K562 (cell line): ENCODE measurements around the gene PSMG3. TPM values are rescaled to one million over a fixed set of nuclear protein-coding genes. Genes with fewer than 3 reads are reported as not detected.

Experiments
- ARID1B ChIP-seq: fragments of 450-650 bp; IDR thresholded peaks from 2 replicates; pipeline ENCODE4 v1.6.1; 2016; ENCODE audit warnings: antibody characterized with exemption, mild to moderate bottlenecking, inconsistent platforms
- E2F6 ChIP-seq, 2 experiments: IDR thresholded peaks; 2 replicates each; pipeline ENCODE4 v1.6.1; 2011; ENCODE audit warnings: borderline replicate concordance in 1 of 2, control low read depth in 1 of 2, low read depth in 1 of 2, low read length in 1 of 2, mild to moderate bottlenecking in 1 of 2, mixed read lengths in 1 of 2, moderate library complexity in 1 of 2; ENCODE audit not compliant: insufficient read depth in 1 of 2, insufficient read length in 1 of 2, poor library complexity in 1 of 2, severe bottlenecking in 1 of 2; ENCODE audit errors: extremely low read depth in 1 of 2
- ELF1 ChIP-seq: fragments of 200-800 bp; sonication (Bioruptor generic); IDR thresholded peaks from 2 replicates; pipeline ENCODE4 v1.6.1; 2016; ENCODE audit warnings: missing genetic modification characterization, missing compliant biosample characterization
- FOSL1 ChIP-seq: fragments of 200-800 bp; sonication (Bioruptor generic); conservative IDR thresholded peaks from 2 replicates; pipeline ENCODE4 v1.6.1; 2016; ENCODE audit warnings: missing genetic modification characterization, missing compliant biosample characterization
- HDGF ChIP-seq: fragments of 450-650 bp; IDR thresholded peaks from 2 replicates; pipeline ENCODE4 v1.6.1; 2016
- HMGXB4 ChIP-seq: sonication (generic); formaldehyde crosslinking; IDR thresholded peaks from 2 replicates; pipeline ENCODE4 v1.8.1; 2023; ENCODE audit warnings: mild to moderate bottlenecking, missing genetic modification reagents
- JUND ChIP-seq, 2 experiments: IDR thresholded peaks; 2 replicates in 1 of 2; 3 replicates in 1 of 2; pipeline ENCODE4 v1.6.1; 2011; ENCODE audit warnings: borderline replicate concordance in 2 of 2, low read depth in 2 of 2, low read length in 2 of 2, improper control_type of control experiment in 1 of 2, missing biosample characterization in 1 of 2, missing genetic modification characterization in 1 of 2, missing genetic modification reagents in 1 of 2
- MEIS2 ChIP-seq: fragments of 450-650 bp; IDR thresholded peaks from 2 replicates; pipeline ENCODE4 v1.6.1; 2014; ENCODE audit warnings: mild to moderate bottlenecking; ENCODE audit not compliant: partially characterized antibody
- MYNN ChIP-seq, 2 experiments: sonication (generic); formaldehyde crosslinking in 1 of 2; IDR thresholded peaks; 2 replicates each; pipeline versions ENCODE4 v1.5.0 to v1.6.1; 2016 to 2020; ENCODE audit warnings: antibody characterized with exemption in 1 of 2, missing genetic modification reagents in 1 of 2
- PHF8 ChIP-seq: fragments of 200-600 bp; sonication (generic); IDR thresholded peaks from 2 replicates; pipeline ENCODE4 v1.6.1; 2012; ENCODE audit warnings: mixed run types, mild to moderate bottlenecking, inconsistent platforms, low read length, moderate library complexity, borderline replicate concordance
- ZFX ChIP-seq: sonication (generic); formaldehyde crosslinking; IDR thresholded peaks from 2 replicates; pipeline ENCODE4 v1.8.0; 2022; ENCODE audit warnings: mild to moderate bottlenecking, missing genetic modification reagents, moderate library complexity
- ZNF263 ChIP-seq: sonication (generic); formaldehyde crosslinking; IDR thresholded peaks from 2 replicates; pipeline ENCODE4 v1.8.0; 2022; ENCODE audit warnings: mild to moderate bottlenecking, missing genetic modification reagents, borderline replicate concordance
- polyA plus RNA-seq, 8 experiments: library from polyadenylated mRNA; depleted of rRNA in 4 of 8; stranded (reverse) in 5 of 8; unstranded in 3 of 8; fragments of >200 nt; fragmentation: Nextera tagmentation in 2 of 8; fragmentation: Illumina TruSeq in 1 of 8; extraction: Ambion mirVana in 2 of 8; extraction: Trizol in 1 of 8; gene quantifications; 2 replicates each; pipeline versions ENCODE4 v1.2.1 to v1.2.3, GENCODE V29; 2011 to 2014; ENCODE audit warnings: inconsistent platforms in 1 of 8, missing spikeins in 1 of 8
- total RNA-seq, 7 experiments: library from RNA; depleted of rRNA in 6 of 7; stranded (reverse); fragments of >200 nt in 6 of 7; fragmentation: Illumina TruSeq in 2 of 7; extraction: Trizol in 2 of 7; gene quantifications; 2 replicates each; pipeline versions ENCODE4 v1.2.1 to v1.2.3, GENCODE V29; 2011 to 2021; ENCODE audit warnings: low replicate concordance in 1 of 7
- TF ChIP-seq, protein P1 (sequence below), 2 experiments: IDR thresholded peaks; 2 replicates each; pipeline ENCODE4 v1.6.1; 2012; ENCODE audit warnings: improper control_type of control experiment in 2 of 2, low read depth in 2 of 2, low read length in 2 of 2, borderline replicate concordance in 1 of 2
- TF ChIP-seq, protein P2 (sequence below): fragments of 200-800 bp; sonication (Bioruptor generic); IDR thresholded peaks from 2 replicates; pipeline ENCODE4 v1.6.1; 2017; ENCODE audit warnings: missing genetic modification characterization, missing compliant biosample characterization
- TF ChIP-seq, protein P3 (sequence below): fragments of 250-450 bp; sonication (Bioruptor Pico); IDR thresholded peaks from 2 replicates; pipeline ENCODE4 v1.5.0; 2022; ENCODE audit warnings: mild to moderate bottlenecking

The PSMG3 gene
- total and polyA plus RNA-seq, 9 of the 15 experiments (the other 6 are each of a cell fraction or from before 2014, with no cell fraction given) = 34.8 to 122 (median 80.1) TPM

DNA sequence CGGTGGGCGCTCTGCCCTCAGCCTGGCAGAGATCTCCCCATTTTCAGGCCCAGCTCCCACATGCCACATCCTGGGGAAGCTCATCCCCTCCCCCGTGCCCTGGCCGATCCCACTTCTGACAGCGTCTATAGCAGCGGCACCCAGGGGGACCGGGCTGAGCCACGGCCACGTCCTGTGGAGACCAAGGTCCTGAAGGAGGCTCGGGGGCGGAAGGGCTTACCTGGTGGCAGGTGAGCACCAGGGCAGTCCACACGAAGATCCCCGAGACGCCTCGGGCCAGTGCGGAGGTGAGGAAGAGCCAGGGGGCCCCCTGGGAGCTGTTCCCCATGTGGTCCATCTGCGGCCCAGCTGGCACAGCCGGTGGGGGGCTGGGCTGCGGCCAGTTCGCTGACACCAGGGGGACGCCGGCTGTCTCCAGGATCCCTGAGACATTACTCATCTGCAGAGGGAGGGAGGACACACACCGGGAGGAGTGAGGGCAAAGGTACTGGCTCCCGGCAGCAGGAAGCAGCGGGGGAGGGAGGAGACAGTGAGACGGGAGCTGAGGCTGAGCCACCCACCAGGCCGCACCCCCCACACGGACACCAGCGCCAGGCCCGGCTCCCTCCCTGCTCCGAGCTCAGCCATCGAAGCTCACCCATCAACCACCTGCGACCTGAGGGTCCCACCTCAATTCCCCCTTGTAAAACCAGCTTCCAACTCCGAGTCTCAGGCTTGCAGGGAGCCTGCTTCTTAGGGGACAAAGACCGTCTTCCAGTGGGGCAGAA, 14.6 kb downstream of the PSMG3 start (continued):
- TF ChIP-seq HMGXB4 (CRISPR knock-in tag) (no peak), ELF1 (tag) (no peak), ZFX (CRISPR knock-in tag) (peak; percentile 63), MYNN (IDR thresholded peaks at IDR 0.05) (0 out of 2 replicates have a peak, but pooled peaks have one; percentile 32), MYNN (CRISPR knock-in tag; IDR thresholded peaks at IDR 0.05) (no peak), PHF8 (peak; percentile 13; the same call in 1 of the 2 replicates), MEIS2 (peak; percentile 57), JUND (IDR thresholded peaks at IDR 0.05; ENCODE audit: borderline replicate concordance, low read depth, low read length) (peak; percentile 46; the same call in 1 of the 2 replicates), JUND (tag; IDR thresholded peaks at IDR 0.05; ENCODE audit: borderline replicate concordance, low read depth, low read length) (no peak; the same call in 2 of the 3 replicates), ARID1B (0 out of 2 replicates have a peak, but pooled peaks have one; percentile 29), ZNF263 (CRISPR knock-in tag) (peak; percentile 96), FOSL1 (tag) (peak; percentile 30; the same call in 1 of the 2 replicates), E2F6 (IDR thresholded peaks at IDR 0.05; ENCODE audit: borderline replicate concordance in 1 of 2, extremely low read depth in 1 of 2, insufficient read depth in 1 of 2, insufficient read length in 1 of 2, low read depth in 1 of 2, low read length in 1 of 2, poor library complexity in 1 of 2, severe bottlenecking in 1 of 2) (peak in 1 of 2 experiments; percentile 60), HDGF (no peak)
- TF ChIP-seq, protein P1, sequence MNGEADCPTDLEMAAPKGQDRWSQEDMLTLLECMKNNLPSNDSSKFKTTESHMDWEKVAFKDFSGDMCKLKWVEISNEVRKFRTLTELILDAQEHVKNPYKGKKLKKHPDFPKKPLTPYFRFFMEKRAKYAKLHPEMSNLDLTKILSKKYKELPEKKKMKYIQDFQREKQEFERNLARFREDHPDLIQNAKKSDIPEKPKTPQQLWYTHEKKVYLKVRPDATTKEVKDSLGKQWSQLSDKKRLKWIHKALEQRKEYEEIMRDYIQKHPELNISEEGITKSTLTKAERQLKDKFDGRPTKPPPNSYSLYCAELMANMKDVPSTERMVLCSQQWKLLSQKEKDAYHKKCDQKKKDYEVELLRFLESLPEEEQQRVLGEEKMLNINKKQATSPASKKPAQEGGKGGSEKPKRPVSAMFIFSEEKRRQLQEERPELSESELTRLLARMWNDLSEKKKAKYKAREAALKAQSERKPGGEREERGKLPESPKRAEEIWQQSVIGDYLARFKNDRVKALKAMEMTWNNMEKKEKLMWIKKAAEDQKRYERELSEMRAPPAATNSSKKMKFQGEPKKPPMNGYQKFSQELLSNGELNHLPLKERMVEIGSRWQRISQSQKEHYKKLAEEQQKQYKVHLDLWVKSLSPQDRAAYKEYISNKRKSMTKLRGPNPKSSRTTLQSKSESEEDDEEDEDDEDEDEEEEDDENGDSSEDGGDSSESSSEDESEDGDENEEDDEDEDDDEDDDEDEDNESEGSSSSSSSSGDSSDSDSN (IDR thresholded peaks at IDR 0.05; ENCODE audit: borderline replicate concordance in 1 of 2, low read depth in 2 of 2, low read length in 2 of 2) = 0 out of 4 replicates have a peak, but pooled peaks of 1 of the 2 experiments have one; percentile 19
- TF ChIP-seq, protein P2, sequence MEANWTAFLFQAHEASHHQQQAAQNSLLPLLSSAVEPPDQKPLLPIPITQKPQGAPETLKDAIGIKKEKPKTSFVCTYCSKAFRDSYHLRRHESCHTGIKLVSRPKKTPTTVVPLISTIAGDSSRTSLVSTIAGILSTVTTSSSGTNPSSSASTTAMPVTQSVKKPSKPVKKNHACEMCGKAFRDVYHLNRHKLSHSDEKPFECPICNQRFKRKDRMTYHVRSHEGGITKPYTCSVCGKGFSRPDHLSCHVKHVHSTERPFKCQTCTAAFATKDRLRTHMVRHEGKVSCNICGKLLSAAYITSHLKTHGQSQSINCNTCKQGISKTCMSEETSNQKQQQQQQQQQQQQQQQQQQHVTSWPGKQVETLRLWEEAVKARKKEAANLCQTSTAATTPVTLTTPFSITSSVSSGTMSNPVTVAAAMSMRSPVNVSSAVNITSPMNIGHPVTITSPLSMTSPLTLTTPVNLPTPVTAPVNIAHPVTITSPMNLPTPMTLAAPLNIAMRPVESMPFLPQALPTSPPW = peak; percentile 64
- TF ChIP-seq, protein P3, sequence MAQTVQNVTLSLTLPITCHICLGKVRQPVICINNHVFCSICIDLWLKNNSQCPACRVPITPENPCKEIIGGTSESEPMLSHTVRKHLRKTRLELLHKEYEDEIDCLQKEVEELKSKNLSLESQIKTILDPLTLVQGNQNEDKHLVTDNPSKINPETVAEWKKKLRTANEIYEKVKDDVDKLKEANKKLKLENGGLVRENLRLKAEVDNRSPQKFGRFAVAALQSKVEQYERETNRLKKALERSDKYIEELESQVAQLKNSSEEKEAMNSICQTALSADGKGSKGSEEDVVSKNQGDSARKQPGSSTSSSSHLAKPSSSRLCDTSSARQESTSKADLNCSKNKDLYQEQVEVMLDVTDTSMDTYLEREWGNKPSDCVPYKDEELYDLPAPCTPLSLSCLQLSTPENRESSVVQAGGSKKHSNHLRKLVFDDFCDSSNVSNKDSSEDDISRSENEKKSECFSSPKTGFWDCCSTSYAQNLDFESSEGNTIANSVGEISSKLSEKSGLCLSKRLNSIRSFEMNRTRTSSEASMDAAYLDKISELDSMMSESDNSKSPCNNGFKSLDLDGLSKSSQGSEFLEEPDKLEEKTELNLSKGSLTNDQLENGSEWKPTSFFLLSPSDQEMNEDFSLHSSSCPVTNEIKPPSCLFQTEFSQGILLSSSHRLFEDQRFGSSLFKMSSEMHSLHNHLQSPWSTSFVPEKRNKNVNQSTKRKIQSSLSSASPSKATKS (CRISPR knock-in tag) = no peak
